Jurkat, Clone E6-1 (cell line): Measurements from ENCODE around the gene OOSP3.
"Not testable (repeated sequence)": the region's sequence is repeated elsewhere in the genome, so short reads cannot be mapped to it uniquely, and the experiment has no call there.

Source experiments
- DNase-seq: peaks from one replicate; pipeline ENCODE4 v3.0.0-alpha.2; 2011; ENCODE audit warnings: low read depth, low spot score
- H3K4me3 ChIP-seq: 2 replicates; pipeline ENCODE4 v1.5.1; 2011; ENCODE audit warnings: mild to moderate bottlenecking, low read length, control low read depth, moderate library complexity

The OOSP3 gene

DNA sequence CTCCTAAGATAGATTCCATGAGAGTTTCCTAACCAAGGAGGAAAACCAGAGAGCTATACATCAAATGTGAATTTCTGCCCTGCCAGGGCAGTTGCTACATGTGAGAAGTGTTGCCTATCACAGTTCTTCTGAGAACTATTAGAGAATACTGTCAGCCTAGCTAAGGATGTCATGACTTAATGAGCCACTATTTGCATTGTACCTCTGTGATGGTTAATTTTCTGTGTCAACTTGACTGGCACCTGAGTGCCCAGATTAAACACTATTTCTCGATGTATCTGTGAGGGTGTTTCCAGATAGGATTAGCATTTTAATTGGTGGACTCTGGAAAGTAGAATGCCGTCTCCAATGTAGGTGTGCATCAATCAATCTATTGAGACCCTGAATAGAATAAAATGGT lies 10.6 kb upstream of the OOSP3 start:
- DNase-seq: no peak
- no peak overlapping the region for H3K4me3 ChIP-seq

DNA sequence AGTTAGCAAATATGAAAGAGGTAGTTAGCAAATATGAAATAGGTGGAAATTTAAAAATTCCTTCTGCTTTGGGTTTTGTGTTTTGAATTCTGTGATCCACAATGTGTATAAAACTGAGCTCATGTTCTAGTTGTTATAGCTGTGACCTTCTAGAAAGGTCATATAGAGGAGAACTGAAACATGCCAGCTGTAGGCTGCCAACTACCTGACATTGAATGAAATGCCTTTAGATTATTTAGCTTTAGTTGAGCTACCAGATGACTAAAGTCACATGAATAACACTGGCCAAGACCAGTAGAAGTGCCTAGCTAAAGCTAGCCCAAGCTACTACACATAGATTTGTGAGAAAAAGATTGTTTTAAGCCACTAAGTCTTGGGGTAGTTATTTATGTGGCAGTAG lies 6.5 kb upstream of the OOSP3 start:
- no peak overlapping the region for H3K4me3 ChIP-seq

DNA sequence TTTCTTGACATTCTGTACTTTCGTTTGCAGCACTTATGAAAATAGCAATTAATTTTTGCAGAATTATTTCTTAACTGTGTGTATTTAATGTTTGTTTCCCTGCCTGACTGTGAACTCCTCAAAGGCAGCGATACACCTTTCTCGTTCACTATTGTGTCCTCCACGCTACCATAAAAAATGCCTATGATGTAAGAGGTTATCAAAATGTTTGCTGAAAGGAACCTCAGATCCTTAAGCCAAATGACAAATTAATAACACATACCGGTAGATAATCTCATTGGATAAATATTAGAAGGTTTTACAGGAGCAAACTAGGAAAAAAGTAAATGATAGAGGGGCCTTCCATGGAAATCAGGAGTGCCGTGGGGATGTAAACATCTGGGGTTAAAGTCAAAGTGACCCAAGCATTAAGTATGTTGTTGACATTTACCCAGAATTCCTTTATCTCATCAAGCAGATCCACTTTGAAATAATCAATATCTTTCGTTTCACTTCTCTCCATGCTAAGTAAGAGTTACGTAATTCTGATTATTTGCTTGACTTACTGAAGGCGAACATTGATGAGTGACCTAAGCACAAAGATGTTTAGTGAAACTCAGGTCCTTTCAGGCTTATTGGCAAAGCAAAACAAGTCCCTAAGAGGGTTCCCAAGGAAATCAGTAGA lies 2.6 kb upstream of the OOSP3 start:
- no peak overlapping the region for H3K4me3 ChIP-seq
- no peak for DNase-seq

More for the DNA sequence above, 6.5 kb upstream of the OOSP3 start:
- no peak for DNase-seq

DNA sequence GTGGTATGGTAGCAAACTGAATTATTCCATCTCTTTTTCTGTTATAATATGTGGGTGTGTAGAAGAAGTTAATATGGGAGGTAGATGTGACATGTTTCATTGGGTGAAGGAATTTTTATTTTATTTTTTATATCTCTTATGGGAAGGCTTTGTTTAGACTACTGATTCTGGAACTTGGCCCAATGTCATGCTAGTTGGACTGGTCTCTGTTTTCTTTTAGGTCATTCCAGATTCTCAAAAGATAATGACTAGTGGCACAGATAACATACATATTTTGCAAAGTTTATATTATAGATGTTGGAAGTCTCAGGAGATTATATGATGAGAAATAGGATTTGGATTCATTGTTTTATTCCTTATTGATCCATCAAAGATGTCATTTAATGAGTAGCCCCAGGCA lies 1.3 kb upstream of the OOSP3 start:
- no peak for DNase-seq
- H3K4me3 ChIP-seq: no peak overlapping the region

DNA sequence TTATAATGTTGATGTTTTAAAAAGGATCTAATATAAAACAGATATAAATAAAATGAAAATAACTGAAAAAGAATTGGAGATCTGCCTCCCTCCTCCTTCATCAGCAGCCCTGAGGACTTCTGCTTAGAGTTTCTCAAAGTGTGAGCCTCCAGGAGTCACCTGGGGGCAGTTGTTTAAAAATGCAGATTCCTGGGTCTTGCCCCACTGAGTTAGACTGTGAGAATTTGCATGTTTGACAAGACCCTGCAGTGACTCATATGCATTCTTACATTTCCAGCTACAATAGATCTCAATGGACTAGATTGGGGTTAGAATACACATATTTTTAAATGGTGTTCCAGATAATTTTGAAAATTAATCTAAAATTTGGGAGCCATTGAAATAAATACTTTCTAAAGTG lies 798 bp upstream of the OOSP3 start:
- H3K4me3 ChIP-seq: no peak overlapping the region
- no peak for DNase-seq

DNA sequence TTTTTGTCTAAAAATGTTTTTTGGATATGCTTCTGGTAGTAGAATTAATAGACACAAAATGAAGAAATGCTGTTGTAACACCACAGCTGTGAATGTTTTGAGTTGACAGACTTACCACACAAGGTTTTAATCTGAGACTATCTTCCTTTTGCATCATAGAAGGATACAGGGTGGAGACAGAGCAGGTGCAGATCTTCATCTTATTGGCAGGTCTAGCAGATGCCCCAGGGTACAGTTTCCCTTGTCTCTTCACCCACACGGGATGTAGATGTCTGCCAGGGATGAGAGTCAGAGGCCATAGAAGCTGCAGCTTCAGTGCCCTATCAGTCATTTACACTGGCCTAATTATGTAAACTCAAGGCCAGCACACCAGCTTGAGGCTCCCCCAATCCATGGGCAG lies 985 bp downstream of the OOSP3 start:
- DNase-seq: no peak
- no peak overlapping the region for H3K4me3 ChIP-seq

DNA sequence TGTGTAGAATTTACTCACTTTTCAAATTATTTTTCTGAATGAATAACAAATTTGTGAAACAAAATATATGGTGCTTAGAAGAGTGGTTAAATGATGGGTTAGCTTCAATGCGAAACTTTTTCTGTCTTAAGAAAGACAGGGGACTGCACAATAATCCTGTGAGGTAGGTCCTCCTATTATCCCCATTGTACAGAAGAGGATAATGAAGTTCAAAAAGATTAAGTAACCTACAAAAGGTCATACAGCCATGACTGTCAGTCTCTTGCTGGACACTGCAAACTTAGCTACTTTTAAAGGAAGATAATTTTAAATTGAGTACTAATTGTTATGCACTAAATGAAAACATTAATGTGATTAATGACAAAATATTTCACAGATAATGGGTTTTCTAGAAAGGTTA lies 5.0 kb downstream of the OOSP3 start:
- no peak for DNase-seq
- no peak overlapping the region for H3K4me3 ChIP-seq

DNA sequence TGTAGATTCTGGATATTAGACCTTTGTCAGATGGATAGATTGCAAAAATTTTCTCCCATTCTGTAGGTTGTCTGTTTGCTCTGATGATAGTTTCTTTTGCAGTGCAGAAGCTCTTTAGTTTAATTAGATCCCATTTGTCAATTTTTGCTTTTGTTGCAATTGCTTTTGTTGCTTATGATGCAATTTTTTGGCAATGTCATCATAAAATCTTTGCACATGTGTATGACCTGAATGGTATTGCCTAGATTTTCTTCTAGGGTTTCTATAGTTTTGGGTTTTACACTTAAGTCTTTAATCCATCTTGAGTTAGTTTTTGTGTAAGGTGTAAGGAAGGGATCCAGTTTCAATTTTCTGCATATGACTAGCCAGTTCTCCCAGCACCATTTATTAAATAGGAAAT lies 8.6 kb downstream of the OOSP3 start:
- not testable (repeated sequence) for H3K4me3 ChIP-seq, DNase-seq

DNA sequence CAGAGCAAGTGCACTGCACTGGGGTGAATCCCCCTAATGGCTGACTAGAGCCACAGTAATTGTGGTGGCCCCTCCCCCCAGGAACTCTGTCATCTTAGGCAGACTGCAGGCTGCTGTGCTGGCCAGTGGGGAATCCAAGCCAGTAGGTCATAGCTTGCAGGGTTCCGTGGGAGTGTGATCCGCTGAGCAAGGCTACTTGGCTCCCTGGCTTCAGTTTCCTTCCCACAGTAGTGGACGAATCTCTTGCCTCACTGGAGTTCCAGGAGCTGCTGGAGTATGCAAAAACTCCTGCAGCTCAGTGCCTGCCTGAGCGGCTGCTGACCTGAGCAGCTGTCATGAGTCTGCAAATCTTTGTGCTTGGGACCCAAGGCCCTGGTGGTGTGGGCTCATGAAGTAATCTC lies 13.2 kb downstream of the OOSP3 start:
- no peak overlapping the region for H3K4me3 ChIP-seq
- no peak for DNase-seq

DNA sequence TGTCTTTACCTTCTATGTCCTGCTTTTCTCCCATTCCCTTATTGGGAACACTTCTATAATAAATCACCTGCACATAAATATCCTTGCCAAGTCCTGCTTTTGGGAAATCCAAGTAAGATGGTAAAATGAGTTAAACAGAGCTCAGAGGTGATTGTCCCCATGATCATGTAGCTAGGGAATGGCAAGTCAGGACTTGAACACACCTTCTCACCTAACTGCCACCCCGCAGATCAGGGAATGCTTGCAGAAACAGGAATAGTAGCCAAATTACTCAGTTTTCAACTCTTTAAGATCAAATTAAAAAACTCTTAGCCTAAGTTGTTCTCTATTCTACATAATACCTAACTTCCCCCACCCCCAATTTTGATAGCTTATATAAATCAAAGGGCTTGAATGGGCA lies 16.0 kb downstream of the OOSP3 start:
- DNase-seq: no peak
- H3K4me3 ChIP-seq: no peak overlapping the region

DNA sequence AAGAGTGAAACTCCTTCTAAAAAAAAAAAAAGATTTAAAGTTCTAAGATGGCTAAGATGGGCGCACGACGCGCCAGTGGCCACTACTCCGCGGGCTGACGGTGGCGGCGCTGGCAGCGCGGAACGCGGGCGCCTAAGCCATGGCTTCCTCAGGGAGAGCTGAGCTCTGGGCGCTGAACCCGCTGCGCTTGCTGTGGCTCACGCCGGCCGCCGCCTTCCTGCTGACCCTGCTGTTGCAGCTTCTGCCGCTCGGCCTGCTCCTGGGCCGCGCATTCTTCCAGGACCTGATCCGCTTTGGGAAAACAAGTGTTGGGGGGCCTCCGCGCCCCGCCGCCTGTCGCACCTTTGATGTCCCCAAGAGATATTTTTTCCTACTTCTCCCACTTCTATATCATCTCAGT lies 19.5 kb downstream of the OOSP3 start:
- no peak for DNase-seq
- no peak overlapping the region for H3K4me3 ChIP-seq

DNA sequence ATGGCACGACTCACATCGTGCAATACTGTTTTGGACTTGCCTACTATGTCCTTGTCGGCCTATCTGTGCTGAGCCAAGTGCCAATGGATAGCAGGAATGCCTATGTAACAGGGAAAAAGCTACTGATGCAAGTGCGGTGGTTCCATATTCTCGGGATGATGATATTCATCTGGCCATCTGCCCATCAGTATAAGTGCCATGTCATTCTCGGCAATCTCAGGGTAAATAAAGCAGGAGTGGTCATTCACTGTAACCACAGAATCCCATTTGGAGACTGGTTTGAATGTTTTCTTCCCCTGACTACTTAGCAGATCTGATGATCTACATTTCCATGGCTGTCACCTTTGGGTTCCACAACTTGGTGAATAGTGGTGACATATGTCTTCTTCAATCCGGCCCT lies 20.1 kb downstream of the OOSP3 start:
- DNase-seq: no peak

DNA sequence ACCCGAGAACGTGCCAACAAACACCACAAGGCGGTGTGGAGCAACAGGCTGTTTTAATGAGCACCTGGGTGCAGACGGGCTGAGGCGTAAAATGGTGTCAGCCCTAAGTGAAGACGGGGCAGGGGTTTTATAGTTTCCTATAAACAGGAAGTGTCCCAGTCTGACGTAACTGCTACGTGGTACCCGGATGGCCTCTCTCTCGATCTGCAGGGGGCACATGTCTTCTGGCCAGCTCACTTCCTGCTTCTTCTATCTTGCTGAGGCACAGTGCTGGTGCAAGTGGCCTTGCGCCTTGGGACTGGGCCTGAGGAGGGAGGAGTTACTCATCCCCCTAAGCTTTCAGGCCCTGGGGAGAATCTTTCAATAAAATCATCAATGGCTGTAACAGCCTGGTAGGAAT lies 20.9 kb downstream of the OOSP3 start:
- no peak for DNase-seq

More for the DNA sequence above, 20.1 kb downstream of the OOSP3 start:
- no peak overlapping the region for H3K4me3 ChIP-seq

DNA sequence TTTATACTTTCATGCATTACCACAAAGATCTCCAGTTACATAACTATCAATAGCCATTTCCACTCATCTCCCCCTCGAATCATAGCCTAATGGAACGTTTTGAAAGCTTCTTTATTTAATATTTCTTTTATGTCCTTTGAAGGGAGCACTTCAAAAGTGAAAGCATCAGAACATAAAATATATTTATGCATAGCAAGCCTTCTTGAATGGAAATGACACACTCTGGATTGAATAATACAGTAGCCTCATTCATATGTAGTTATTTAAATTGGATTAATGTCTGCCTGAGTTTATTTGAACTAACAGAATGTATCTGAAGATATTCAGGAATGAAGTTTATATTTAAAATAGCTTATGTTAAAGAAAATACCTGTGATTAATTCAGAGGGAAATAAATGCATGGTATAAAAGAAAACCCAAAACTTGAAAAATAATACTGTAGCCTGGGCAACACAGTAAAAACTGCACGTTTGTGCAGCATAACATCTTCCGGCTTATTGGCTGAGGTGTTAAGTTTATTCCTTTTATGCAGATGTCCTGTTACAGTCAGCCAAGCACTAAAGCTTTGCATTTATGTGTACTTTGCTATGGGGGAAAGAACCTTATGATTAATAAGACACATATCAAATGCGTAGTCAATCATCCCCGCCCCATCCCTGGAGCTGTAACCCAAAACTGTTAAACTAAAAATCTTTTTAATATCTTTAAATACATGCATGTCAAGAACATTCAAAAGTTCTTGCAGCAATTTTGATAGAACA lies 22.0 kb downstream of the OOSP3 start:
- H3K4me3 ChIP-seq: no peak overlapping the region
- DNase-seq: no peak

More for the DNA sequence above, 20.9 kb downstream of the OOSP3 start:
- no peak overlapping the region for H3K4me3 ChIP-seq

DNA sequence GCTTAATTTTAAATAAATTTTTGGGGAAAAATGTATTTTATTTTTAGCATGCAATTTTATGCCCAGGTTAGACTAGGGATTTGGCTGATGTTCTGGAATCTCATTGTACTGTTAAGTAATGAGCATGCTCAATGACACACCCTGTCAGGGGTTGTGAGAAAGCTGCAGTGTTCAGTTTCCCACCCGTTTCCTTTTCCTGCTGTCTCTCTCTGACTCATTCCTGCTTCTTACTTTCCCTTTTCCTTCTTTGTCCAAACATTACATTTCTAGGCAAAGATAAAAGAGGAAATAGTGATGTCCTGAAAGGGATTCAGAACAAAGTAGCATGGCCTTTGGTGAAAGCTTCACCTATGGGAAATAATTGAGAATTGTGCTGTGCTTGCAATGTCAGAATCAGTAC lies 22.7 kb downstream of the OOSP3 start:
- H3K4me3 ChIP-seq: no peak overlapping the region
- no peak for DNase-seq

DNA sequence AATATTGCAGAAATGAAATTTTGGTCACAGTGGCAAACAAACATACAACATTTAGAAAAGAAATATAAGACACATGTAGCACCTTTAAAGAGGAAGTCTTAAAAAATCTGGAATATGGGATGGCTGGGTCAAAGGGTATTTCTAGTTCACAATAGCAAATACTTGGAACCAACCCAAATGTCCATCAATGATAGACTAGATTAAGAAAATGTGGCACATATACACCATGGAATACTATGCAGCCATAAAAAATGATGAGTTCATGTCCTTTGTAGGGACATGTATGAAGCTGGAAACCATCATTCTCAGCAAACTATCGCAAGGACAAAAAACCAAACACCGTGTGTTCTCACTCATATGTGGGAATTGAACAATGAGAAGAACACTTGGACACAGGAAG lies 25.0 kb downstream of the OOSP3 start:
- not testable (repeated sequence) for DNase-seq, H3K4me3 ChIP-seq

DNA sequence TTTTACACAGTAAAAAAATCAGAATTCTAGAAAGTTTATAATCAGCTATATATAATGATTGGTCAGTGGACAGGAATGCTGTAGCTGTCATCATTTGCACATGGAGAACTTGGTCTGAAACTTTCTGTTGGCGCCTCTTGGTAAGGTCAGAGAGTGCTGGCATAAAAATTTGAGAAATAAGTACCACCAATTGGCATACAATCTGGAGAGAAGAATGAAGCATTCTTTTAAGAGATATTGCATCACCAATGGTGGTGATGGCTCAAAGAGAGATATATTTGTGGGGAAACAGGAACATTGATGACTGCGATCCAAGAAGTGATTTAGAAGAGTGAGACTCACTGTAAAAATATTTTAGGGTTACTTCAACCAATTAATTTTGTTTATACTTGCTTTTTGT lies 39.9 kb downstream of the OOSP3 start:
- DNase-seq: no peak
- no peak overlapping the region for H3K4me3 ChIP-seq

DNA sequence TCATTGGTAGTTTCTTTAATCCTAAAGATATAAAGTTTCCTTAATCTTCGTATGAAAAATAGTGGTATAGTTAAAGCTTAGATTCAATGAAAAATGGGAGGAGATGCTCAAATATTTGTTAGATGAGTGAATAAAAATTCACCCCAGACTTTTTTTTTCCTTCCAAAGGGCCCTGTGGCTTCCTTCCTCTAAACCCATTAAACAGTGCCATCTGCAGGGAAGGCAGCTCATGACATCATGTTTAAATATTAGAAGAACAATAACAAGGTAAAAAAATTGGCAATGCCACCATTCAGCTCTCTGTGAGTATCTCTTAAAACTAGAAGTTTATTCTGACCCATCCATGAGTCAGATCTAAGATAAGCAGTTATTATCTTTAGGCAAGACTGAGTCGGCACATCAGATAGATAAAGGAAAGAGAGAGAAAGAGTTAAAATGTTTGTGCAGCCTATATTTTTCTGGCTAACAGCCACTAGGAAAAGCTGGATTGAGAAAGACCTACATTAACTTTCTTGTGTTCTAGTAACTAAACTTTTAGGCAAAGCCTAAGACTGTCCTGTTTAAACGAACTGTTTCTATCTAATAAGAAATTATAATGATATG lies 40.5 kb downstream of the OOSP3 start:
- peak; percentile 46 for DNase-seq
- no peak overlapping the region for H3K4me3 ChIP-seq

DNA sequence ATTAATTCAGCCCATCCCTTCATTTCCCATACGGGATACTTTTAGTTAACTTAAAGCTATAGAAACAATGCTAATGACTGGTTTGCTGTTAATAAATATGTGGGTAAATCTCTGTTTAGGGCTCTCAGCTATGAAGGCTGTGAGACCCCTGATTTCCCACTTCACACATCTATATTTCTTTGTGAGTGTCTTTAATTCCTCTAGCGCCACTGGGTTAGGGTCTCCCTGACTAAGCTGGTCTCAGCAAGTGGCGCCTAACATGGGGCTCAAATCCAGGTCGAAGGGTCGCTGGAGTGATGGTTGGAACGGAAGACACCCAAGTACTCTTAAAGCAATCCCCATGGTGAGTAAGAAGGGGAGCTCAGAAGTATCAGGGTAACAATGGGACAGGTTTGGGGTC lies 45.2 kb downstream of the OOSP3 start:
- H3K4me3 ChIP-seq: no peak overlapping the region

DNA sequence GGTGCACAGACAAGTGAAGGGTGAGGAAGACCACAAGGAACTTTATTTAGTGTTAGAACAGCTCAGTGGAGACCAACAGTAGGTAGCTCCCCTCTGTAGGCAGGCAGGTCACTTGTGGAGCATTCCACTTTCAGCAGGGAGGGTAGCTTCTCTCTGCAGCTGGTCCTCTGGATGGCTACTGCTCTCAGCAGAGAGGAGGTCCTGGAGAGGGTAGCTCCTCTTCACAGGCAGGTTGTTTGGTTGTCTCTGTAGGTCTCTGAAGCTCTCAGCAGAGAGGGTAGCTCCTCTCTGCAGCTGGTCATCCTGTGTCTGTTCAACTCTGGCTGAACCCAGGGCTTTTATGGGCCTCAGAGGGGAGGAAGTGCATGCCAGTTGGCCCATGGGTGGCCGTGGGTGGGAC lies 53.1 kb downstream of the OOSP3 start:
- no peak overlapping the region for H3K4me3 ChIP-seq
- no peak for DNase-seq

More for the DNA sequence above, 45.2 kb downstream of the OOSP3 start:
- no peak for DNase-seq

DNA sequence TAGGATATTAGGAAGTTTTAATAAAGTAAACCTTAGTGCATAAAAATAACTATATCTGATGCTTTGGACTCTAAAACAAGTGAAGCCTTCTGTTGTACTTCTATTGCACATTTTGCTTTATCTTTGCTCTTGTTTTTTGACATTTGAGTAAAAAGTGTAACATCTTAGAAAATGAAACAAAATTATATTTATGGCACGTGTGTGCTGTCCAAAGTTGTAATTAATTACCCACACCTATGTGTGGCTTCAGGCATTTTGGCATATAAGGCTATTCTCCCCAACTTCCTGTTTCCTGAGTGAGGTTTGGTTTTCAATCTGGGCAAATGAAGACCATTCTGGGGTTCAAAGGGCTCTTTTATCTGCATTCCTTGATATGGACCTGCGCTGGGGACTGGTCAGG lies 59.5 kb downstream of the OOSP3 start, which contains the start of gene OOSP1:
OOSP1 (plus strand) TSS at position 301 of the 400 bp plus-strand sequence; CDS start at position 324, 23 bp downstream.
- H3K4me3 ChIP-seq: no peak within 1 kb of the TSS
- DNase-seq: no peak
